Spleen (tissue), 7 donors: Measurements from ENCODE around the gene ADARB2.

ENCODE experiments used
- CTCF ChIP-seq, 11 experiments: fragments of 200-600 bp in 7 of 11; fragments of 450-650 bp in 4 of 11; sonication (generic) in 4 of 11; IDR thresholded peaks in 8 of 11; conservative IDR thresholded peaks in 3 of 11; 1 replicate in 7 of 11; 2 replicates in 4 of 11; pipeline versions ENCODE4 v1.4.0 to v1.8.0; 2016 to 2021; ENCODE audit warnings: antibody characterized with exemption in 11 of 11, inconsistent platforms in 4 of 11, mild to moderate bottlenecking in 1 of 11
- POLR2A ChIP-seq, 3 donors: fragments of 450-650 bp; IDR thresholded peaks; one replicate each; pipeline ENCODE4 v1.5.1; 2017; ENCODE audit warnings: antibody characterized with exemption in 3 of 3, mild to moderate bottlenecking in 1 of 3
- donor health status: DM: no; HTN: no; CAD: no; lungs with moderate emphysema.
- donor health status: DM: no; HTN: no; CAD: no.
- donor health status: DM: no; HTN: no; CAD: no.

DNA sequence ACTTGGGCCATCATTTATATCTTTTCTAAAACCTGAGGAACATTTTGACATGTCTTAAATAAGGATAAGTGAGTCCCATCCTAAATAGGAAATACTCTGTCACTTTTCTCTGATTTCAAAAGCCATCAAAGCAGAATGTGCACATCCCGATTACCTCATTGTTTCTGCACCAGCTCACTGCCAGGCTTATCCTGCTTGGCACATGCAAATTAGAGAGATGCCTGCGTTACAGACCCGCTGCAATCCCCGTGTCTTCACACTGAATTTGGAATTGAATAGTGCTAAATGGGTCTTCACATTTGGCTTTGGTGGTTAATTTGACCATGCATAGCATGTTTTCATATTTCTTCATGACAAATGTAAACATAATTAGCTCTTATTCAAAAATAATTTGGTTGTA lies 401.7 kb downstream of the ADARB2 start:
- TF ChIP-seq CTCF (IDR thresholded peaks at IDR 0.05 in 8 of 11, conservative IDR thresholded peaks at IDR 0.05 in 3 of 11) (no peak), POLR2A (IDR thresholded peaks at IDR 0.05) (no peak)
